Brain microvascular endothelial cell (primary cell): ENCODE results near the gene FSTL5.

ENCODE experiments used
- DNase-seq: peaks from one replicate; pipeline ENCODE4 v3.0.0-alpha.2; 2020
- H3K27ac ChIP-seq: fragments of 250-450 bp; sonication (Bioruptor Pico); 2 replicates; pipeline ENCODE4 v1.5.1; 2020; ENCODE audit warnings: mild to moderate bottlenecking, moderate library complexity
- H3K27me3 ChIP-seq: fragments of 250-450 bp; sonication (Bioruptor Pico); replicated peaks from 2 replicates; pipeline ENCODE4 v1.5.1; 2020; ENCODE audit warnings: mild to moderate bottlenecking
- H3K36me3 ChIP-seq: fragments of 250-450 bp; sonication (Bioruptor Pico); replicated peaks from 2 replicates; pipeline ENCODE4 v1.5.1; 2020; ENCODE audit warnings: mild to moderate bottlenecking
- H3K4me3 ChIP-seq: 2 replicates; pipeline ENCODE4 v1.5.1; 2011; ENCODE audit warnings: low read depth, mild to moderate bottlenecking, control low read depth, low read length, moderate library complexity
- in situ Hi-C: cut with HindIII; loops from 2 replicates; pipeline ENCODE4 v1.10.0; 2017; ENCODE audit warnings: low sequenced_read_pairs, low pct_ligation_motif_present
- TF ChIP-seq, protein P1 (sequence below): IDR thresholded peaks from 2 replicates; pipeline ENCODE4 v1.5.1; 2011; ENCODE audit warnings: low read depth, mild to moderate bottlenecking, moderate library complexity, low read length, control low read depth, inconsistent platforms; ENCODE audit errors: missing control alignments

The FSTL5 gene

GRCh38 chr4:161952382-161952781 is 211.4 kb downstream of the FSTL5 start:
- Histone ChIP-seq H3K27ac (no peak overlapping the region), H3K27me3 (no peaks in the 10 kb centered on the region), H3K36me3 (no peaks in the 10 kb centered on the region), H3K4me3 (no peak overlapping the region)
- in situ Hi-C loops = no loop called here
- TF ChIP-seq, protein P1, sequence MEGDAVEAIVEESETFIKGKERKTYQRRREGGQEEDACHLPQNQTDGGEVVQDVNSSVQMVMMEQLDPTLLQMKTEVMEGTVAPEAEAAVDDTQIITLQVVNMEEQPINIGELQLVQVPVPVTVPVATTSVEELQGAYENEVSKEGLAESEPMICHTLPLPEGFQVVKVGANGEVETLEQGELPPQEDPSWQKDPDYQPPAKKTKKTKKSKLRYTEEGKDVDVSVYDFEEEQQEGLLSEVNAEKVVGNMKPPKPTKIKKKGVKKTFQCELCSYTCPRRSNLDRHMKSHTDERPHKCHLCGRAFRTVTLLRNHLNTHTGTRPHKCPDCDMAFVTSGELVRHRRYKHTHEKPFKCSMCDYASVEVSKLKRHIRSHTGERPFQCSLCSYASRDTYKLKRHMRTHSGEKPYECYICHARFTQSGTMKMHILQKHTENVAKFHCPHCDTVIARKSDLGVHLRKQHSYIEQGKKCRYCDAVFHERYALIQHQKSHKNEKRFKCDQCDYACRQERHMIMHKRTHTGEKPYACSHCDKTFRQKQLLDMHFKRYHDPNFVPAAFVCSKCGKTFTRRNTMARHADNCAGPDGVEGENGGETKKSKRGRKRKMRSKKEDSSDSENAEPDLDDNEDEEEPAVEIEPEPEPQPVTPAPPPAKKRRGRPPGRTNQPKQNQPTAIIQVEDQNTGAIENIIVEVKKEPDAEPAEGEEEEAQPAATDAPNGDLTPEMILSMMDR = no peak
- no peak for DNase-seq

GRCh38 chr4:161949946-161950725 is 213.7 kb downstream of the FSTL5 start:
- no peaks in the 10 kb centered on the region for H3K27me3 ChIP-seq
- no peaks in the 10 kb centered on the region for H3K36me3 ChIP-seq
- in situ Hi-C loops = no loop called here
- H3K27ac ChIP-seq = no peak overlapping the region
- H3K4me3 ChIP-seq = no peak overlapping the region
- DNase-seq = peak; percentile 20
- TF ChIP-seq, protein P1 = no peak

DNA sequence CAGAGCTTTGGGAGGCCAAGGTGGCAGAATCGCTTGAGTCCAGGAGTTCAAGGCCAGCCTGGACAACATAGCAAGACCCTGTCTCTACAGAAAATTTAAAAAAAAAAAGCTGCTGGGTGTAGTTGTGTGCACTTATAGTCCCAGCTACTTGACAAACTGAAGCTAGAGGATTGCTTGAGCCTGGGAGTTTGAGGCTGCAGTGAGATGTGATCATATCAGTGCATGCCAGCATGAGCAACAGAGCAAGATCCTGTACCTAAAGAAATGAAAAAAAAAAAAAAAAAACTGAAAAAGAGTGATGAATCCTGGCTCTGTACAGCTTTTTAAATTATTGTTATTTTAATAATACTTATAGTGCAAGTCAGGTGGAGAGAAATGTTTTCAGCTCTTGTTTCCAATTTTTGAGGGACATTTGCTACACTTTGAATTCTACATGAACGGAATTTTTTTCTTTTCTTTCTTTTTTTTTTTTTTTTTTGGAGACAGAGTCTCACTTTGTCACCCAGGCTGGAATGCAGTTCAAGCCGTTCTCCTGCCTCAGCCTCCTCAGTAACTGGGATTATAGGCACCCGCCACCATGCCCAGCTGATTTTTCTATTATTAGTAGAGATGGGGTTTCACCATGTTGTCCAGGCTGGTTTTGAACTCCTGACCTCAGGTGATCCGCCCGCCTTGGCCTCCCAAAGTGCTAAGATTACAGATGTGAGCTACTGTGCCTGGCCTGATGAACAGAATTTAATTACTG is 215.6 kb downstream of the FSTL5 start:
- Histone ChIP-seq H3K36me3 (no peaks in the 10 kb centered on the region), H3K4me3 (no peak overlapping the region), H3K27ac (no peak overlapping the region), H3K27me3 (no peaks in the 10 kb centered on the region)
- no peak for DNase-seq
- TF ChIP-seq, protein P1 = no peak
- in situ Hi-C loops = no loop called here

GRCh38 chr4:161937596-161937995 is 226.2 kb downstream of the FSTL5 start:
- no peak for DNase-seq
- Histone ChIP-seq H3K27ac (no peak overlapping the region), H3K27me3 (no peaks in the 10 kb centered on the region), H3K4me3 (no peak overlapping the region), H3K36me3 (no peaks in the 10 kb centered on the region)
- in situ Hi-C loops = no loop called here
- TF ChIP-seq, protein P1 = no peak

DNA sequence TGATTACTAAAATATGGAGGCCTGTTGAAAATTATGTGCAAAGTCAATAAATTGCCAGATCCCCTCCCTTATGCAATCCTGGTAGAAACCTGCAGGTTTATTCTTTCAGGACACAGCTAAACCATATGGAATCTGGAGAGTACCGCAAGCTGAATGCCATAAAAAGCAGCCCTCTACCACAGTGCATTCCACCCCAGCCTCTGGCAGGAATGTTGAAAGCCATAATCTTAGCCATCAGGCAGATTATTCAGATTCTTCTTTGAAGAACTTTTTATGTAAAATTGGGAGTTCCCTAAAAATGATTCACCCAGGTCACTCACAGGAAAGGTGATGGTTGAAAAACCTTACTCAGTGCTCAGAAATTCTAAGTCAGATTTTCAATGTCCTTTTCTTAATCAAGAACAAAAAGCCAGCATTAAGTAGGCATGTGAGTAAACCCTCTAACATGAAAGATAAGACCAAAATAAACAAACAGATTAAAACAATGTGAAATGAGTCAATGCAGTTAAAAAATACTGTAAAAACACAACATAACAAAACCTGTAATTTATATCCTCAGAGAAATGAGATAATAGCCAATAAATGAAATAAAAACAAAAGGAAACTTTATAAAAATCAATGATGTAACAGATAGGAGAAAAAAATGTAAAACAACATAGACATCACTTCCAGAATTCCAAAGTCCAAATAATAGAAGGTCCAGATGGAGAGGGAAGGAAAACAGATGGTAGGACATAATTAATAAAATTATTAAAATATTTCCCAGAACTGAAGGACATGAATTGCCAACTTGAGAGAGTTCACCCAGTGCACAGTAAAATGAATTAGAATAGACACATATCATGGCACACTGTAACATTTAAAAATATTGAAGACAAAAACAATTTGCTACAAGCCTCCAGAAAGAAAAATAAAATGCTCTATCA is 226.9 kb downstream of the FSTL5 start:
- TF ChIP-seq, protein P1 = no peak
- peak; percentile 81 for DNase-seq
- no peaks in the 10 kb centered on the region for H3K36me3 ChIP-seq
- H3K27me3 ChIP-seq = no peaks in the 10 kb centered on the region
- in situ Hi-C loops = no loop called here
- no peak overlapping the region for H3K27ac ChIP-seq
- no peak overlapping the region for H3K4me3 ChIP-seq
